K562 (cell line): Measurements from ENCODE around the gene UPK2. TPM values are rescaled to one million over a fixed set of nuclear protein-coding genes. Genes with fewer than 3 reads are reported as not detected.
A peak's percentile ranks its signal among the peaks of the same experiment; 100 is the strongest.

Experiments
- ATAC-seq: fragments of 200-7000 bp; cut with Tn5 transposase; 3 replicates; pipeline ENCODE4 v1.9.1; 2020; ENCODE audit warnings: moderate library complexity
- BruUV-seq: library from RNA; stranded (reverse); fragments of 400-500 nt; replicated peaks from 2 replicates; lab custom pipeline; 2021; lab: Mats Ljungman, UMichigan
- CTCF ChIA-PET: fragments of 300-600 bp; formaldehyde crosslinking; extraction: SDS; loops from one replicate; lab custom pipeline; 2021; ENCODE audit warnings: low intra/inter-chr PET ratio; lab: Yijun Ruan, JAX
- POLR2A ChIA-PET: fragments of 300-600, 350-650 bp; sonication (Branson Sonifier 250); formaldehyde crosslinking; extraction: SDS; loops from one replicate; lab custom pipeline; 2021; ENCODE audit warnings: antibody characterized with exemption, inconsistent platforms; lab: Yijun Ruan, JAX
- DNase-seq, 4 experiments: peaks; one replicate each; pipeline versions ENCODE4 v3.0.0 to v3.0.0-alpha.2; 2011 to 2018; ENCODE audit warnings: low spot score in 3 of 4, mixed read lengths in 3 of 4; ENCODE audit errors: extremely low read depth in 1 of 4
- FAIRE-seq: peaks from 2 replicates; lab custom pipeline; 2011; peaks lifted over from hg19 to GRCh38; lab: Jason Lieb, UNC
- H2AFZ ChIP-seq: 2 replicates; pipeline ENCODE4 v1.6.0; 2011; ENCODE audit warnings: low read depth, low read length, control low read depth, inconsistent platforms
- H3K27ac ChIP-seq: fragments of 200-600 bp; 3 replicates; pipeline ENCODE4 v1.8.0; 2011; ENCODE audit warnings: low read depth, mild to moderate bottlenecking, control low read depth, inconsistent platforms, low read length, moderate library complexity, mixed read lengths; ENCODE audit errors: extremely low read depth
- H3K27me3 ChIP-seq, 2 experiments: fragments of 300-600 bp in 1 of 2; 2 replicates in 1 of 2; 3 replicates in 1 of 2; pipeline versions ENCODE4 v1.6.0 to v1.8.0; 2011; ENCODE audit warnings: inconsistent platforms in 2 of 2, low read length in 2 of 2, mild to moderate bottlenecking in 1 of 2, mixed read lengths in 1 of 2, moderate library complexity in 1 of 2; ENCODE audit not compliant: control insufficient read depth in 2 of 2, insufficient read depth in 2 of 2
- H3K36me3 ChIP-seq: fragments of 300-600 bp; 3 replicates; pipeline ENCODE4 v1.8.0; 2011; ENCODE audit warnings: mild to moderate bottlenecking, low read length, inconsistent platforms; ENCODE audit not compliant: control insufficient read depth, insufficient read depth
- H3K4me1 ChIP-seq, 2 experiments: fragments of 200-600 bp in 1 of 2; replicated peaks in 1 of 2; 2 replicates in 1 of 2; 3 replicates in 1 of 2; pipeline versions ENCODE4 v1.5.1 to v1.8.0; 2011; ENCODE audit warnings: inconsistent platforms in 2 of 2, low read length in 2 of 2, mild to moderate bottlenecking in 1 of 2, mixed read lengths in 1 of 2, moderate library complexity in 1 of 2; ENCODE audit not compliant: control insufficient read depth in 2 of 2, insufficient read depth in 2 of 2
- H3K4me2 ChIP-seq: 2 replicates; pipeline ENCODE4 v1.6.1; 2011; ENCODE audit warnings: low read length, control low read depth, inconsistent platforms, mixed read lengths; ENCODE audit not compliant: insufficient read depth
- H3K4me3 ChIP-seq: fragments of 200-600 bp; sonication (generic), shearing (Covaris generic); 2 replicates; pipeline ENCODE4 v1.5.1; 2016; ENCODE audit warnings: control low read depth, inconsistent platforms
- H3K79me2 ChIP-seq: fragments of 200-600 bp; 3 replicates; pipeline ENCODE4 v1.8.0; 2011; ENCODE audit warnings: low read length, inconsistent platforms; ENCODE audit not compliant: control insufficient read depth, insufficient read depth
- H3K9ac ChIP-seq, 2 experiments: 2 replicates each; pipeline versions ENCODE4 v1.6.0 to v1.6.1; 2011; ENCODE audit warnings: low read depth in 2 of 2, low read length in 2 of 2, control low read depth in 1 of 2, inconsistent platforms in 1 of 2, mild to moderate bottlenecking in 1 of 2, mixed read lengths in 1 of 2; ENCODE audit not compliant: insufficient read depth in 1 of 2
- H3K9me1 ChIP-seq: one replicate; pipeline ENCODE4 v1.6.0; 2011; ENCODE audit warnings: inconsistent platforms, mild to moderate bottlenecking, low read length, moderate library complexity; ENCODE audit not compliant: control insufficient read depth, insufficient read depth
- H3K9me3 ChIP-seq: replicated peaks from 2 replicates; pipeline ENCODE4 v1.5.1; 2011; ENCODE audit warnings: low read depth, low read length, inconsistent platforms; ENCODE audit not compliant: control insufficient read depth, insufficient read depth
- H4K20me1 ChIP-seq: replicated peaks from 2 replicates; pipeline ENCODE4 v1.6.1; 2011; ENCODE audit warnings: low read length, inconsistent platforms, mixed read lengths; ENCODE audit not compliant: control insufficient read depth, insufficient read depth
- CEBPB ChIP-seq: fragments of 450-650 bp; IDR thresholded peaks from 2 replicates; pipeline ENCODE4 v1.6.1; 2016; ENCODE audit warnings: missing genetic modification characterization, missing compliant biosample characterization
- CREB1 ChIP-seq, 2 experiments: sonication (generic) in 1 of 2; formaldehyde crosslinking in 1 of 2; IDR thresholded peaks; 2 replicates each; pipeline versions ENCODE4 v1.6.1 to v1.8.0; 2012 to 2022; ENCODE audit warnings: inconsistent platforms in 1 of 2, mild to moderate bottlenecking in 1 of 2, missing genetic modification reagents in 1 of 2, moderate library complexity in 1 of 2
- EP400 ChIP-seq: fragments of 450-650 bp; IDR thresholded peaks from 2 replicates; pipeline ENCODE4 v1.6.1; 2017; ENCODE audit warnings: antibody characterized with exemption, mild to moderate bottlenecking, moderate library complexity
- FOXJ2 ChIP-seq: fragments of 200-800 bp; sonication (Bioruptor generic); IDR thresholded peaks from 2 replicates; pipeline ENCODE4 v1.6.1; 2016; ENCODE audit warnings: missing genetic modification characterization, missing compliant biosample characterization
- GABPA ChIP-seq: fragments of 200-800 bp; sonication (Bioruptor generic); conservative IDR thresholded peaks from 2 replicates; pipeline ENCODE4 v1.6.1; 2016; ENCODE audit warnings: low read depth, missing genetic modification characterization, missing compliant biosample characterization
- HDAC3 ChIP-seq: fragments of 450-650 bp; IDR thresholded peaks from 2 replicates; pipeline ENCODE4 v1.6.1; 2018; ENCODE audit warnings: borderline replicate concordance, mild to moderate bottlenecking, moderate library complexity; ENCODE audit not compliant: partially characterized antibody
- HDGF ChIP-seq: fragments of 450-650 bp; IDR thresholded peaks from 2 replicates; pipeline ENCODE4 v1.6.1; 2016
- MEF2A ChIP-seq: IDR thresholded peaks from 2 replicates; pipeline ENCODE4 v1.6.1; 2011; ENCODE audit warnings: low read depth, mild to moderate bottlenecking, low read length, moderate library complexity; ENCODE audit not compliant: control insufficient read depth
- NR2C1 ChIP-seq, 2 experiments: fragments of 450-650 bp; IDR thresholded peaks; 2 replicates each; pipeline ENCODE4 v1.6.1; 2017; ENCODE audit warnings: mild to moderate bottlenecking in 2 of 2, antibody characterized with exemption in 1 of 2, inconsistent platforms in 1 of 2, missing compliant biosample characterization in 1 of 2, missing genetic modification characterization in 1 of 2
- NR2C2 ChIP-seq, 2 experiments: fragments of 200-800 bp in 1 of 2; sonication (Bioruptor generic) in 1 of 2; sonication (generic) in 1 of 2; formaldehyde crosslinking in 1 of 2; IDR thresholded peaks; 2 replicates each; pipeline versions ENCODE4 v1.6.1 to v1.8.0; 2016 to 2022; ENCODE audit warnings: mild to moderate bottlenecking in 1 of 2, missing compliant biosample characterization in 1 of 2, missing genetic modification characterization in 1 of 2, missing genetic modification reagents in 1 of 2
- SIN3A ChIP-seq, 2 experiments: fragments of 150-350 bp in 1 of 2; IDR thresholded peaks; 2 replicates each; pipeline ENCODE4 v1.6.1; 2011 to 2016; ENCODE audit warnings: borderline replicate concordance in 2 of 2, low read depth in 2 of 2, low read length in 2 of 2, mild to moderate bottlenecking in 2 of 2, moderate library complexity in 2 of 2; ENCODE audit not compliant: control insufficient read depth in 1 of 2
- ZC3H8 ChIP-seq: fragments of 450-650 bp; IDR thresholded peaks from 2 replicates; pipeline ENCODE4 v1.6.1; 2017
- ZNF41 ChIP-seq: fragments of 250-450 bp; sonication (Bioruptor Pico); conservative IDR thresholded peaks from 2 replicates; pipeline ENCODE4 v1.4.0; 2020; ENCODE audit warnings: mild to moderate bottlenecking
- ZNF583 ChIP-seq: fragments of 250-450 bp; sonication (Bioruptor Pico); IDR thresholded peaks from 2 replicates; pipeline ENCODE4 v1.4.0; 2020
- WGBS: fragments of 100-300 bp; shearing (Covaris generic); methylation state at CpG from one replicate; pipeline ENCODE4 v1.1.6; 2016; ENCODE audit warnings: low coverage, mixed read lengths; ENCODE audit not compliant: insufficient coverage; ENCODE audit errors: missing lambda C conversion rate; 5-methylcytosine and 5-hydroxymethylcytosine counted together
- in situ Hi-C: fragments of 300-500 bp; cut with MboI; formaldehyde crosslinking; loops from 4 replicates; pipeline ENCODE4 v1.15.0; 2018; ENCODE audit warnings: inconsistent platforms, mixed read lengths
- intact Hi-C: fragments of 100-400 bp; cut with micrococcal nuclease; formaldehyde crosslinking; loops from 2 replicates; pipeline ENCODE4 v1.14.2; 2022
- polyA plus RNA-seq, 8 experiments: library from polyadenylated mRNA; depleted of rRNA in 4 of 8; stranded (reverse) in 5 of 8; unstranded in 3 of 8; fragments of >200 nt; fragmentation: Nextera tagmentation in 2 of 8; fragmentation: Illumina TruSeq in 1 of 8; extraction: Ambion mirVana in 2 of 8; extraction: Trizol in 1 of 8; gene quantifications; 2 replicates each; pipeline versions ENCODE4 v1.2.1 to v1.2.3, GENCODE V29; 2011 to 2014; ENCODE audit warnings: inconsistent platforms in 1 of 8, missing spikeins in 1 of 8
- total RNA-seq, 7 experiments: library from RNA; depleted of rRNA in 6 of 7; stranded (reverse); fragments of >200 nt in 6 of 7; fragmentation: Illumina TruSeq in 2 of 7; extraction: Trizol in 2 of 7; gene quantifications; 2 replicates each; pipeline versions ENCODE4 v1.2.1 to v1.2.3, GENCODE V29; 2011 to 2021; ENCODE audit warnings: low replicate concordance in 1 of 7
- TF ChIP-seq, protein P1 (sequence below): sonication (generic); formaldehyde crosslinking; IDR thresholded peaks from 2 replicates; pipeline ENCODE4 v1.8.0; 2022; ENCODE audit warnings: mild to moderate bottlenecking, missing genetic modification reagents, borderline replicate concordance
- TF ChIP-seq, protein P2 (sequence below): fragments of 200-800 bp; sonication (Bioruptor generic); IDR thresholded peaks from 2 replicates; pipeline ENCODE4 v1.6.1; 2017; ENCODE audit warnings: missing genetic modification characterization, missing compliant biosample characterization

Gene UPK2
- total and polyA plus RNA-seq, 9 of the 15 experiments (the other 6 are each of a cell fraction or from before 2014, with no cell fraction given) = not detected

DNA sequence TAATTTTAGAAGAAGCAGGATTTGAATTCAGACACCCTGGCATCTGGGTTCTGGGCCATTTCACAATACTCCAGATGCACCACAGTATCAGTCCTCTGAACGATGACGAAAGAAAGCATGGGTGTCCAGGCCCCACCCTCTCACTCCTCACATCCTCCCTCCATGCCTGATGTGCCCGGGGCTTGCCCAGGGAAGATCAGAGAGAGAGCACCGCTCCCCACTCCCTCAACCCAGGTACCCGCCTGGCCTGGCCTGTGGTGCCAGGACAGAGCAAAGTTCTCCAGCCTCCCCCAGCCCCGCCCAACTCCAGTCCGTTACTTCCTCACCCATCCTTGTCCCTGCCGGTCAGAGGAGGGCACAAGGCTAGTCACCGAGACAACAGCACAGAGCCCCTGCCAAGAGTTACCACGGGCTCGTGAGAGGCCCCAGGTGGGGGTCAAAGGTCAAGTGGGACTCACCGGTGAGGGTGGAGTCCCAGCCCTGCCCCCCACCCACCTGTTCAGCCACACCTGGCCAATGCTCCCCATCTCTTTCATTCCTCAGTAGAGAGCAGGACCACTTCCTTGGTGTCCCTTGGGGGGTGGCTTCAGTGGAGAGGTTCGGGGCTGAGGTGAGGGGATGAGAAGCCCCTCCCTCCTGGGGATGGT lies 38.5 kb upstream of the UPK2 start (continued):
- TF ChIP-seq NR2C1 (IDR thresholded peaks at IDR 0.05) = peak; percentile 91
- TF ChIP-seq NR2C1 (tag; IDR thresholded peaks at IDR 0.05) = peak; percentile 91
- no peak for TF ChIP-seq MEF2A
- peak; percentile 88 for TF ChIP-seq CEBPB (tag)
- no peak for TF ChIP-seq HDAC3

DNA sequence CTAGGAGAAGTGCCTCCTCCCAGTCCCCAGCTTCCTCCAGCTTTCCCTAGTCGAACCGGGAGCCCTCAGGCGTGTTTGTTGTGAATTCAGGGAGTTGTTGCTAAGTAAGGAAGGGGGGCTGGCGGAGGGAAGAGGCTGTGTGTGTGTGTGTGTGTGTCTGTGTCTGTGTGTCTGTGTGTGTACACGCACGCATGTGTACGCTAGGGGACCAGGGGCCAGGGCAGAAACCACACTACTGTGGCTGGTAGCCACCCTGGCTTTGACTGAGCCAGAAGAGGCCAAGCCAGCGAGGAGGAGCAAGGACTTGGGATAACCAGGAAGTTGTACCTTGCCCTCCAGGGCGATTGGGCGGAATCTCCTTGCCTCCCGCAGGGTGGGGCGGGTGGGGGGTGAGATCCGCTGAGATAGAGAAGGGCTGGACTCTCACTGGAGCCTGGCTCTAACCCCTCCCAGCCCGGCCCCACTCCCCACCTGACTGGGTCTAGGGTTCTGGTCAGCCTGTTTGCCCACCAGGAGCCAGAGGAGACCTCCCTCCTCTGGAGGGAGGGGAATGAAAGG lies 37.9 kb upstream of the UPK2 start:
- ATAC-seq = peak; percentile 68
- in situ Hi-C loops = no loop called here
- H3K36me3 ChIP-seq = no peaks in the 10 kb centered on the region
- ChIA-PET CTCF (no interaction called here), POLR2A (interaction anchor here (0.5 to 0.6 kb wide), 2 partner anchors 111 to 169 kb away, joined by 4 read pairs; no protein-coding TSS in a partner anchor)
- peak overlapping the region; percentile 90 for H2AFZ ChIP-seq
- peaks cover 35% of the 10 kb centered on the region for H3K79me2 ChIP-seq
- H3K27ac ChIP-seq = peak overlapping the region; percentile 87
- peak overlapping the region; percentile 75 for H3K4me2 ChIP-seq
- H3K9me3 ChIP-seq = no peaks in the 10 kb centered on the region
- peak; percentile 55 for FAIRE-seq
- DNase-seq = peak; percentile 71 to 85 (median 76)
- H3K9me1 ChIP-seq = no peaks in the 10 kb centered on the region
- no TSS peak for BruUV-seq
- intact Hi-C loops = no loop called here
- H3K4me1 ChIP-seq = peaks cover 68 to 84% of the 10 kb centered on the region in 2 experiments
- 11% methylated on average over 9 of the region's 14 CpGs for WGBS
- H3K4me3 ChIP-seq = peak overlapping the region; percentile 30
- no peaks in the 10 kb centered on the region for H4K20me1 ChIP-seq
- no peaks in the 10 kb centered on the region for H3K27me3 ChIP-seq
- H3K9ac ChIP-seq = peak overlapping the region; percentile 62 to 91; a peak in 3 of 4 replicates
- no peak for TF ChIP-seq NR2C2 (CRISPR knock-in tag; IDR thresholded peaks at IDR 0.05)
- TF ChIP-seq NR2C2 (tag; IDR thresholded peaks at IDR 0.05) = peak; percentile 85
- peak; percentile 42; the same call in 1 of the 2 replicates for TF ChIP-seq ZC3H8
- no peak for TF ChIP-seq ZNF41 (CRISPR knock-in tag)
- no peak for TF ChIP-seq ZNF583 (CRISPR knock-in tag)
- peak; percentile 40; the same call in 1 of the 2 replicates for TF ChIP-seq EP400
- TF ChIP-seq HDGF = peak; percentile 29; the same call in 1 of the 2 replicates
- no peak for TF ChIP-seq SIN3A (IDR thresholded peaks at IDR 0.05; ENCODE audit: borderline replicate concordance in 2 of 2, control insufficient read depth in 1 of 2, low read depth in 2 of 2, low read length in 2 of 2)
- TF ChIP-seq, protein P1, sequence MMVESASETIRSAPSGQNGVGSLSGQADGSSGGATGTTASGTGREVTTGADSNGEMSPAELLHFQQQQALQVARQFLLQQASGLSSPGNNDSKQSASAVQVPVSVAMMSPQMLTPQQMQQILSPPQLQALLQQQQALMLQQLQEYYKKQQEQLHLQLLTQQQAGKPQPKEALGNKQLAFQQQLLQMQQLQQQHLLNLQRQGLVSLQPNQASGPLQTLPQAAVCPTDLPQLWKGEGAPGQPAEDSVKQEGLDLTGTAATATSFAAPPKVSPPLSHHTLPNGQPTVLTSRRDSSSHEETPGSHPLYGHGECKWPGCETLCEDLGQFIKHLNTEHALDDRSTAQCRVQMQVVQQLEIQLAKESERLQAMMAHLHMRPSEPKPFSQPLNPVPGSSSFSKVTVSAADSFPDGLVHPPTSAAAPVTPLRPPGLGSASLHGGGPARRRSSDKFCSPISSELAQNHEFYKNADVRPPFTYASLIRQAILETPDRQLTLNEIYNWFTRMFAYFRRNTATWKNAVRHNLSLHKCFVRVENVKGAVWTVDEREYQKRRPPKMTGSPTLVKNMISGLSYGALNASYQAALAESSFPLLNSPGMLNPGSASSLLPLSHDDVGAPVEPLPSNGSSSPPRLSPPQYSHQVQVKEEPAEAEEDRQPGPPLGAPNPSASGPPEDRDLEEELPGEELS (CRISPR knock-in tag) = 0 out of 2 replicates have a peak, but pooled peaks have one; percentile 46
- peak; percentile 86 for TF ChIP-seq FOXJ2 (tag)
- peak; percentile 34 for TF ChIP-seq GABPA (tag)
- TF ChIP-seq CREB1 (IDR thresholded peaks at IDR 0.05) = 0 out of 2 replicates have a peak, but pooled peaks have one; percentile 32
- no peak for TF ChIP-seq CREB1 (CRISPR knock-in tag; IDR thresholded peaks at IDR 0.05)
- TF ChIP-seq, protein P2, sequence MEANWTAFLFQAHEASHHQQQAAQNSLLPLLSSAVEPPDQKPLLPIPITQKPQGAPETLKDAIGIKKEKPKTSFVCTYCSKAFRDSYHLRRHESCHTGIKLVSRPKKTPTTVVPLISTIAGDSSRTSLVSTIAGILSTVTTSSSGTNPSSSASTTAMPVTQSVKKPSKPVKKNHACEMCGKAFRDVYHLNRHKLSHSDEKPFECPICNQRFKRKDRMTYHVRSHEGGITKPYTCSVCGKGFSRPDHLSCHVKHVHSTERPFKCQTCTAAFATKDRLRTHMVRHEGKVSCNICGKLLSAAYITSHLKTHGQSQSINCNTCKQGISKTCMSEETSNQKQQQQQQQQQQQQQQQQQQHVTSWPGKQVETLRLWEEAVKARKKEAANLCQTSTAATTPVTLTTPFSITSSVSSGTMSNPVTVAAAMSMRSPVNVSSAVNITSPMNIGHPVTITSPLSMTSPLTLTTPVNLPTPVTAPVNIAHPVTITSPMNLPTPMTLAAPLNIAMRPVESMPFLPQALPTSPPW (CRISPR knock-in tag) = peak; percentile 85
